Lower leg skin (tissue), 3 donors: ENCODE measurements around the gene SAMD3.

Source experiments
- CTCF ChIP-seq, 3 donors: fragments of 450-650 bp; IDR thresholded peaks; one replicate each; pipeline ENCODE4 v1.5.1; 2016; ENCODE audit warnings: antibody characterized with exemption in 3 of 3, mild to moderate bottlenecking in 3 of 3, moderate library complexity in 2 of 3
- POLR2A ChIP-seq, 2 donors: fragments of 450-650 bp; IDR thresholded peaks; one replicate each; pipeline ENCODE4 v1.6.1; 2016 to 2017; ENCODE audit warnings: antibody characterized with exemption in 2 of 2, mild to moderate bottlenecking in 1 of 2, moderate library complexity in 1 of 2

- TF ChIP-seq CTCF (IDR thresholded peaks at IDR 0.05) (no peak), POLR2A (IDR thresholded peaks at IDR 0.05) (no peak)
Observed at GRCh38 chr6:130240232-130240631, 17.5 kb upstream of the SAMD3 start.
